Epithelial cell of esophagus (primary cell): ENCODE measurements around the gene SYNPO2.

Experiments
- DNase-seq: peaks from one replicate; pipeline ENCODE4 v3.0.0; 2010; ENCODE audit warnings: low read depth
- H3K4me3 ChIP-seq: 2 replicates; pipeline ENCODE4 v1.5.1; 2011; ENCODE audit warnings: mild to moderate bottlenecking, low read length, control low read depth
- CTCF ChIP-seq: IDR thresholded peaks from 2 replicates; pipeline ENCODE4 v1.5.1; 2011; ENCODE audit warnings: low read depth, mild to moderate bottlenecking, low read length, control low read depth, inconsistent platforms; ENCODE audit not compliant: insufficient read depth; ENCODE audit errors: missing control alignments

SYNPO2 gene

GRCh38 chr4:119028296-119028695 is 139.6 kb downstream of the SYNPO2 start:
- TF ChIP-seq CTCF: no peak
- H3K4me3 ChIP-seq: no peak overlapping the region
- DNase-seq: no peak

- H3K4me3 ChIP-seq: no peak overlapping the region
- DNase-seq: no peak
- TF ChIP-seq CTCF: no peak
Measured at GRCh38 chr4:119029847-119030535, 141.3 kb downstream of the SYNPO2 start.

GRCh38 chr4:119030536-119030890 is 141.9 kb downstream of the SYNPO2 start:
- no peak for TF ChIP-seq CTCF
- H3K4me3 ChIP-seq: no peak overlapping the region
- DNase-seq: no peak

GRCh38 chr4:119031218-119031617 is 142.6 kb downstream of the SYNPO2 start:
- DNase-seq: no peak
- H3K4me3 ChIP-seq: no peak overlapping the region

GRCh38 chr4:119032921-119033685 is 144.4 kb downstream of the SYNPO2 start:
- DNase-seq: no peak
- no peak overlapping the region for H3K4me3 ChIP-seq
- no peak for TF ChIP-seq CTCF

More at GRCh38 chr4:119031218-119031617, 142.6 kb downstream of the SYNPO2 start:
- no peak for TF ChIP-seq CTCF

- DNase-seq: no peak
- H3K4me3 ChIP-seq: no peak overlapping the region
- no peak for TF ChIP-seq CTCF
Measured at GRCh38 chr4:119034276-119035008, 145.8 kb downstream of the SYNPO2 start.
